OCI-LY7 (cell line): ENCODE data around the gene RFX2.

Source experiments
- EZH2phosphoT487 ChIP-seq: fragments of 200-600 bp; sonication (generic); IDR thresholded peaks from 2 replicates; pipeline ENCODE4 v1.6.1; 2018; ENCODE audit warnings: low read depth, borderline replicate concordance, mild to moderate bottlenecking, mixed run types, antibody characterized with exemption, low read length, moderate library complexity, mixed read lengths
- TF ChIP-seq, protein P1 (sequence below): fragments of 200-600 bp; sonication (generic); conservative IDR thresholded peaks from 2 replicates; pipeline ENCODE4 v1.5.1; 2014; ENCODE audit warnings: mild to moderate bottlenecking, antibody characterized with exemption, low read length, moderate library complexity, mixed read lengths

DNA sequence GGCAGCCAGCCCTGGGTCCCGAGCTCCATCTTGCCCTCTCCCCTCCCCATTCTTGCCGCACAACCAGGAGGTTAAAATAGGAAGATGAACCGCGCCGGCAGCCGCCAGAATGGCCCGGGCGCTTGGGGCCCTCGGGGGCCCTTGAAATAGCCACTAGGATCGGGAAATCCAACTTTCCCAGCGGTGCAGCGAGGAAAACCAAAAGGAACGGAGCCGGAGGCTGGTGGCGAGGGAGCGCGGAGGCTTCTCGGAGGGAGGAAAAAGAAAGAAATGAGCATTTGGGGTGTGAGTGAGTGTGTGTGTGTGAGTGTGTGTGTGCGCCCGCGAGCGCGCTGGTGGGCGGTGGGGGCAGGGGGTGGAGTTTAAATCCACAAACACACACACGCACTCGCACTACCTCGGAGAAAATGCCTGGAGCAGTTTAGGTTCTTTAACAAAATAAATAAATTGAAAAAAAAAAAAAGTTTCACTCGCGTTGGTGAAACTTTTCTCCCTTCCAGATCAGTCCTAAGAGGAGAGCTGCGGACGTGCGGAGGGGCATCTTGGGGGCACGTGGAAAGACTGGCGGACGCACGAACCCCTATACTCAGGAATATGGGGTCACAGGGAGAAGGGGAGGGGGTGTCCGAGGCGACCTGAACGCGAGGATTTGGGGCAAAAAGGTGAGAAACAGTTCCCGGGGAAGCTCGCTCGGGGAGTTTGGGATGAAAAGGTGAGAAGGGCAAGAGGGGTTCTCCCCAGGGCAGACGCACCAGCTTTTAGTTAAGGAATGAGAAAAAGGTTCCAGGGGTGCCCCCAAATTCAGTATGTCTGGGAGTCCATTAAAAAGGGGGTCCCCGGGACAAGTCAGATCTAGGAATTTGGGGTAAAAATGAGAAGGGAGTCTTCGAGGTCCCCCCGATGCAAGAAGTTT, 1.3 kb downstream of the RFX2 start:
- TF ChIP-seq, protein P1, sequence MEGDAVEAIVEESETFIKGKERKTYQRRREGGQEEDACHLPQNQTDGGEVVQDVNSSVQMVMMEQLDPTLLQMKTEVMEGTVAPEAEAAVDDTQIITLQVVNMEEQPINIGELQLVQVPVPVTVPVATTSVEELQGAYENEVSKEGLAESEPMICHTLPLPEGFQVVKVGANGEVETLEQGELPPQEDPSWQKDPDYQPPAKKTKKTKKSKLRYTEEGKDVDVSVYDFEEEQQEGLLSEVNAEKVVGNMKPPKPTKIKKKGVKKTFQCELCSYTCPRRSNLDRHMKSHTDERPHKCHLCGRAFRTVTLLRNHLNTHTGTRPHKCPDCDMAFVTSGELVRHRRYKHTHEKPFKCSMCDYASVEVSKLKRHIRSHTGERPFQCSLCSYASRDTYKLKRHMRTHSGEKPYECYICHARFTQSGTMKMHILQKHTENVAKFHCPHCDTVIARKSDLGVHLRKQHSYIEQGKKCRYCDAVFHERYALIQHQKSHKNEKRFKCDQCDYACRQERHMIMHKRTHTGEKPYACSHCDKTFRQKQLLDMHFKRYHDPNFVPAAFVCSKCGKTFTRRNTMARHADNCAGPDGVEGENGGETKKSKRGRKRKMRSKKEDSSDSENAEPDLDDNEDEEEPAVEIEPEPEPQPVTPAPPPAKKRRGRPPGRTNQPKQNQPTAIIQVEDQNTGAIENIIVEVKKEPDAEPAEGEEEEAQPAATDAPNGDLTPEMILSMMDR, result no peak
- TF ChIP-seq EZH2phosphoT487, result no peak
